Tibial artery (tissue), 4 donors: ENCODE data around the gene SUB1.
"Not testable (repeated sequence)": the region's sequence is repeated elsewhere in the genome, so short reads cannot be mapped to it uniquely, and the experiment has no call there.

Experiments used
- DNase-seq, 2 donors: peaks; one replicate each; pipeline ENCODE4 v3.0.0-alpha.2; 2019
- H3K27ac ChIP-seq, 2 donors: fragments of 200-600 bp; sonication (generic) in 1 of 2; 1 replicate in 1 of 2; 2 replicates in 1 of 2; pipeline ENCODE4 v1.5.1; 2018 to 2019; ENCODE audit warnings: mild to moderate bottlenecking in 1 of 2
- H3K27me3 ChIP-seq, 2 donors: fragments of 200-600 bp; sonication (generic) in 1 of 2; one replicate each; pipeline versions ENCODE4 v1.5.1 to v1.6.0; 2016 to 2019
- H3K36me3 ChIP-seq, 3 donors: fragments of 200-600 bp; sonication (generic) in 2 of 3; one replicate each; pipeline ENCODE4 v1.5.1; 2016 to 2019; ENCODE audit warnings: mild to moderate bottlenecking in 2 of 3
- H3K4me1 ChIP-seq, 4 donors: fragments of 200-600 bp; sonication (generic) in 2 of 4; 1 replicate in 3 of 4; 2 replicates in 1 of 4; pipeline ENCODE4 v1.5.1; 2016 to 2019
- H3K4me3 ChIP-seq, 2 donors: fragments of 200-600 bp; sonication (generic) in 1 of 2; 1 replicate in 1 of 2; 2 replicates in 1 of 2; pipeline ENCODE4 v1.5.1; 2018 to 2019; ENCODE audit warnings: mild to moderate bottlenecking in 2 of 2
- H3K9me3 ChIP-seq, 3 donors: fragments of 200-600 bp; sonication (generic) in 1 of 3; one replicate each; pipeline ENCODE4 v1.5.1; 2016 to 2019
- CTCF ChIP-seq, 2 experiments: fragments of 200-600 bp in 1 of 2; fragments of 450-650 bp in 1 of 2; IDR thresholded peaks; one replicate each; pipeline ENCODE4 v1.5.1; 2017 to 2019; ENCODE audit warnings: antibody characterized with exemption in 2 of 2, mild to moderate bottlenecking in 1 of 2, moderate library complexity in 1 of 2
- intact Hi-C: fragments of 100-400 bp; cut with DNase I; formaldehyde crosslinking; loops from one replicate; pipeline ENCODE4 v1.15.0; 2023; ENCODE audit warnings: low total_unique reads

Gene SUB1

DNA sequence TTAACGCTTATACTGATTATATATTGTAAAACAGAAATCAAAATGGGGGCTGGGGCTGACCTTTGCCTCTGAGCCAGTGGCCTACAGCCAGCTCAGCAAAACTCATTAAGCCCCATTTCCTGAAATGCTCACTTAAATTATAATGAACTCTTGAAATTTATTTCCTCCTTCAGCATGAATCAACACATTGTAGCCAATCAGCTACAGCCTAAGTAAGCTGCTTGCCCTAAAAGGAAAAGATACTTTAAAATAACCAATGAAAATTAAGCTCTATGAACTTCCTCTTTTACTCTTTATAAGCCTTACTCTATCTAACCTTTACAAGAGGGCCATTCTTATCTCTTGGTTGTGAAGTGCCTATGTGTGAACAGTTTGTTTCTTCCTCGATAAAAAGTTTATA is 33.5 kb upstream of the SUB1 start:
- DNase-seq = no peak
- H3K9me3 ChIP-seq = no peaks in the 10 kb centered on the region
- no peaks in the 10 kb centered on the region for H3K4me1 ChIP-seq
- TF ChIP-seq CTCF (IDR thresholded peaks at IDR 0.05) = no peak
- H3K36me3 ChIP-seq = no peaks in the 10 kb centered on the region
- intact Hi-C loops = no loop called here
- no peak overlapping the region for H3K4me3 ChIP-seq
- H3K27me3 ChIP-seq = no peaks in the 10 kb centered on the region
- no peak overlapping the region for H3K27ac ChIP-seq

DNA sequence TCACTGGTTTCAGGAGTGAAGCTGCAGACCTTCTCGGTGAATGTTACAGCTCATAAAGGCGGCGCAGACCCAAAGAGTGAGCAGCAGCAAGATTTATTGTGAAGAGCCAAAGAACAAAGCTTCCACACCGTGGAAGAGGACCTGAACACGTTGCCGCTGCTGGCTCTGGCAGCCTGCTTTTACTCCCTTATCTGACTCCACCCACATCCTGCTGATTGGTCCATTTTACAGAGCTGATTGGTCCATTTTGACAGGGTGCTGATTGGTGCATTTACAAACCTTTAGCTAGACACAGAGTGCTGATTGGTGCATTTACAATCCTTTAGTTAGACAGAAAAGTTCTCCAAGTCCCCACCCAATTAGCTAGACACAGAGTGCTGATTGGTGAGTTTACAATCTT is 32.9 kb upstream of the SUB1 start:
- H3K36me3 ChIP-seq, H3K4me1 ChIP-seq, H3K27me3 ChIP-seq, H3K9me3 ChIP-seq, H3K27ac ChIP-seq, DNase-seq, H3K4me3 ChIP-seq, intact Hi-C loops: not testable (repeated sequence)

DNA sequence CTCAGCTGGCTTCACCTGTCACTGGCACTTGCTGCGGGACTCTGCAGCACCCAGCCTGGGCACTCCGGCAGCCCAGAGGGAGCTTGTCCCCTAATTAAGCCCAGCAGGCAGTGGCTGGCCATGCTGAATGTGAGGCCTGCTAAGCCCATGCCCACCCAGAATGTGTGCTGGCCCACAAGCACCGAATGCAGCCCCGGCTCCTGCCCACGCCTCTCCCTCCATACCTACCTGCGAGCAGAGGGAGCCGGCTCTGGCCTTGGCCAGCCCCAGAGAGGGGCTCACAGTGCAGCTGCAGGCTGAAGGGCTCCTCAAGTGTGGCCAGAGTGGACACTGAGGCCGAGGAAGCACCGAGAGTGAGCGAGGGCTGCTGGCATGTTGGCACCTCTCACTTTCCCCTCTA is 32.4 kb upstream of the SUB1 start:
- Histone ChIP-seq H3K4me3 (no peak overlapping the region), H3K27ac (no peak overlapping the region), H3K27me3 (no peaks in the 10 kb centered on the region), H3K4me1 (no peaks in the 10 kb centered on the region), H3K36me3 (no peaks in the 10 kb centered on the region), H3K9me3 (no peaks in the 10 kb centered on the region)
- intact Hi-C loops = no loop called here
- DNase-seq = no peak
- no peak for TF ChIP-seq CTCF (IDR thresholded peaks at IDR 0.05)

- intact Hi-C loops = not testable (repeated sequence)
These were observed 31.1 kb upstream of the SUB1 start for GRCh38 chr5:32554181-32554780.

DNA sequence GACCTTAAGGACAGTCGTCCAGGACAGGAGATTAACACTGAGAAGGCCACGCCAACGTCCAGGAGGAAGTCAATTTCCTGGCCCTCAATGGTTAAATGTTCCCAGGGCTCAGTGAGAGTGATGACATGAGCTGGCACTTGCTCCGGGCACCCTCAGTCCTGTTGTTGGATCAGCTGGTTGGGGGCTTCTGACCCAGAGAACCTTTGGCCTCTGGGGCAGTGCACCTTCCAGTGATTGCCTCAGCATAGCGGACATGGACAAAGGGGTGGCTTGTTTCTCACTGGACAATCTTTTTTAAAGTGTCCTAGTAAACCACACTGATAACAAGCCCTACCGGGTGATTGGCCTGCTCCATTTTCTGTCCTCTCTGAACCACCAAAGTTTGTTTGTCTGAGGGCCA is 28.8 kb upstream of the SUB1 start:
- H3K4me1 ChIP-seq, H3K36me3 ChIP-seq, DNase-seq, H3K27ac ChIP-seq, H3K4me3 ChIP-seq, H3K27me3 ChIP-seq, intact Hi-C loops, H3K9me3 ChIP-seq: not testable (repeated sequence)

More at GRCh38 chr5:32554181-32554780, 31.1 kb upstream of the SUB1 start:
- not testable (repeated sequence) for H3K9me3 ChIP-seq, H3K36me3 ChIP-seq, H3K4me3 ChIP-seq, DNase-seq, H3K27ac ChIP-seq, H3K4me1 ChIP-seq, H3K27me3 ChIP-seq

- Histone ChIP-seq H3K4me1 (peaks cover 0 to 7% (median 0%) of the 10 kb centered on the region in 4 donors), H3K36me3 (no peaks in the 10 kb centered on the region), H3K4me3 (no peak overlapping the region), H3K9me3 (no peaks in the 10 kb centered on the region), H3K27ac (no peak overlapping the region), H3K27me3 (no peaks in the 10 kb centered on the region)
- DNase-seq = no peak
- TF ChIP-seq CTCF (IDR thresholded peaks at IDR 0.05) = no peak
- intact Hi-C loops = no loop called here
These were observed 25.9 kb upstream of the SUB1 start for GRCh38 chr5:32559411-32559810.

GRCh38 chr5:32559921-32560320 is 25.4 kb upstream of the SUB1 start:
- no peaks in the 10 kb centered on the region for H3K36me3 ChIP-seq
- H3K4me1 ChIP-seq = peaks cover 0 to 7% (median 0%) of the 10 kb centered on the region in 4 donors
- H3K27me3 ChIP-seq = no peaks in the 10 kb centered on the region
- no peaks in the 10 kb centered on the region for H3K9me3 ChIP-seq
- DNase-seq = no peak
- no peak for TF ChIP-seq CTCF (IDR thresholded peaks at IDR 0.05)
- no peak overlapping the region for H3K4me3 ChIP-seq
- intact Hi-C loops = no loop called here
- H3K27ac ChIP-seq = no peak overlapping the region
